IMR-90 (cell line): ENCODE data around the gene TMPRSS15. TPM values are rescaled to one million over a fixed set of nuclear protein-coding genes. Genes with fewer than 3 reads are reported as not detected.

ENCODE experiments used
- ATAC-seq: fragments of 200-7000 bp; cut with Tn5 transposase; 2 replicates; pipeline ENCODE4 v1.9.1; 2020; ENCODE audit warnings: low read depth, mild to moderate bottlenecking, moderate library complexity
- BruUV-seq: library from RNA; stranded (reverse); fragments of 400-500 nt; replicated peaks from 2 replicates; lab custom pipeline; 2021; lab: Mats Ljungman, UMichigan
- CTCF ChIA-PET: fragments of 300-600 bp; formaldehyde crosslinking; extraction: SDS; loops from one replicate; lab custom pipeline; 2021; ENCODE audit warnings: antibody characterized with exemption; lab: Yijun Ruan, JAX
- POLR2A ChIA-PET: fragments of 300-600 bp; sonication (Branson Sonifier 250); formaldehyde crosslinking; loops from one replicate; lab custom pipeline; 2022; ENCODE audit warnings: antibody characterized with exemption; ENCODE audit not compliant: unreplicated experiment; lab: Charles Lee
- DNase-seq: peaks from one replicate; pipeline ENCODE4 v3.0.0; 2013
- H2AFZ ChIP-seq: replicated peaks from 2 replicates; pipeline ENCODE3; 2013; ENCODE audit warnings: low read length, mild to moderate bottlenecking; ENCODE audit not compliant: poor library complexity
- H2AK5ac ChIP-seq: 2 replicates; pipeline ENCODE4 v1.6.1; 2013; ENCODE audit warnings: low read depth, low read length, inconsistent platforms
- H2AK9ac ChIP-seq: replicated peaks from 2 replicates; pipeline ENCODE3; 2013; ENCODE audit warnings: mild to moderate bottlenecking, low read depth, low read length, moderate library complexity; ENCODE audit not compliant: poor library complexity
- H2BK120ac ChIP-seq: 2 replicates; pipeline ENCODE4 v1.6.1; 2013; ENCODE audit warnings: low read depth, low read length, inconsistent platforms
- H2BK15ac ChIP-seq: 3 replicates; pipeline ENCODE4 v1.6.1; 2013; ENCODE audit warnings: low read depth, low read length, inconsistent platforms
- H2BK20ac ChIP-seq: 2 replicates; pipeline ENCODE4 v1.6.1; 2013; ENCODE audit warnings: low read depth, mild to moderate bottlenecking, inconsistent platforms, low read length, moderate library complexity
- H2BK5ac ChIP-seq: 2 replicates; pipeline ENCODE4 v1.6.1; 2013; ENCODE audit warnings: mild to moderate bottlenecking, low read depth, low read length, inconsistent platforms; ENCODE audit not compliant: poor library complexity, severe bottlenecking
- H3K14ac ChIP-seq: replicated peaks from 2 replicates; pipeline ENCODE4 v1.6.1; 2013; ENCODE audit warnings: low read depth, low read length, inconsistent platforms
- H3K18ac ChIP-seq: 2 replicates; pipeline ENCODE4 v1.6.1; 2013; ENCODE audit warnings: low read depth, low read length, control low read depth
- H3K23ac ChIP-seq: 2 replicates; pipeline ENCODE4 v1.6.1; 2013; ENCODE audit warnings: low read depth, low read length, inconsistent platforms
- H3K27ac ChIP-seq: 2 replicates; pipeline ENCODE4 v1.5.1; 2013; ENCODE audit warnings: mild to moderate bottlenecking, control low read depth, low read length; ENCODE audit not compliant: insufficient read depth
- H3K27me3 ChIP-seq: 2 replicates; pipeline ENCODE4 v1.6.1; 2013; ENCODE audit warnings: low read length; ENCODE audit not compliant: control insufficient read depth, insufficient read depth
- H3K36me3 ChIP-seq: 2 replicates; pipeline ENCODE4 v1.6.1; 2013; ENCODE audit warnings: low read length, mixed read lengths; ENCODE audit not compliant: control insufficient read depth, insufficient read depth
- H3K4ac ChIP-seq: 2 replicates; pipeline ENCODE4 v1.6.1; 2013; ENCODE audit warnings: low read depth, low read length, inconsistent platforms
- H3K4me1 ChIP-seq: 2 replicates; pipeline ENCODE4 v1.6.1; 2013; ENCODE audit warnings: low read length, mixed read lengths; ENCODE audit not compliant: control insufficient read depth, insufficient read depth
- H3K4me2 ChIP-seq: 2 replicates; pipeline ENCODE4 v1.6.1; 2013; ENCODE audit warnings: low read depth, mild to moderate bottlenecking, control low read depth, low read length, moderate library complexity
- H3K4me3 ChIP-seq: 2 replicates; pipeline ENCODE4 v1.5.1; 2013; ENCODE audit warnings: low read depth, mild to moderate bottlenecking, control low read depth, low read length, moderate library complexity; ENCODE audit not compliant: insufficient read depth
- H3K56ac ChIP-seq: 2 replicates; pipeline ENCODE4 v1.6.1; 2013; ENCODE audit warnings: low read length, inconsistent platforms; ENCODE audit not compliant: insufficient read depth; ENCODE audit errors: extremely low read depth
- H3K79me1 ChIP-seq, 2 experiments: 2 replicates each; pipeline ENCODE4 v1.6.1; 2013; ENCODE audit warnings: low read length in 2 of 2, inconsistent platforms in 1 of 2, low read depth in 1 of 2
- H3K9ac ChIP-seq: 2 replicates; pipeline ENCODE4 v1.6.1; 2013; ENCODE audit warnings: low read depth, low read length, control low read depth
- H3K9me1 ChIP-seq: 2 replicates; pipeline ENCODE4 v1.6.1; 2013; ENCODE audit warnings: low read length, inconsistent platforms; ENCODE audit not compliant: insufficient read depth
- H3K9me3 ChIP-seq: 2 replicates; pipeline ENCODE4 v1.6.1; 2013; ENCODE audit warnings: low read length; ENCODE audit not compliant: control insufficient read depth, insufficient read depth
- H4K20me1 ChIP-seq: 2 replicates; pipeline ENCODE4 v1.6.1; 2013; ENCODE audit warnings: low read length, inconsistent platforms; ENCODE audit not compliant: insufficient read depth
- H4K5ac ChIP-seq: 2 replicates; pipeline ENCODE4 v1.6.1; 2013; ENCODE audit warnings: mild to moderate bottlenecking, low read depth, low read length, control low read depth
- H4K8ac ChIP-seq, 2 experiments: 2 replicates each; pipeline ENCODE4 v1.6.1; 2013; ENCODE audit warnings: low read depth in 2 of 2, low read length in 2 of 2, control low read depth in 1 of 2, inconsistent platforms in 1 of 2
- H4K91ac ChIP-seq: 2 replicates; pipeline ENCODE4 v1.6.1; 2013; ENCODE audit warnings: low read depth, low read length, inconsistent platforms; ENCODE audit not compliant: insufficient read depth
- BHLHE40 ChIP-seq: fragments of 150-350 bp; IDR thresholded peaks from 2 replicates; pipeline ENCODE4 v1.6.1; 2016; ENCODE audit warnings: mild to moderate bottlenecking, low read depth, low read length
- CEBPB ChIP-seq: IDR thresholded peaks from 2 replicates; pipeline ENCODE4 v1.6.1; 2012; ENCODE audit warnings: low read depth, low read length, improper control_type of control experiment
- CHD1 ChIP-seq: IDR thresholded peaks from 2 replicates; pipeline ENCODE4 v1.6.1; 2012; ENCODE audit warnings: low read depth, low read length, improper control_type of control experiment
- FOS ChIP-seq: fragments of 150-350 bp; IDR thresholded peaks from 2 replicates; pipeline ENCODE4 v1.6.1; 2016; ENCODE audit warnings: low read depth, low read length
- MAFK ChIP-seq: IDR thresholded peaks from 2 replicates; pipeline ENCODE4 v1.6.1; 2012; ENCODE audit warnings: low read depth, low read length, improper control_type of control experiment
- MAZ ChIP-seq: IDR thresholded peaks from 2 replicates; pipeline ENCODE4 v1.6.1; 2012; ENCODE audit warnings: low read depth, mild to moderate bottlenecking, low read length, improper control_type of control experiment, moderate library complexity, borderline replicate concordance
- MXI1 ChIP-seq: IDR thresholded peaks from 2 replicates; pipeline ENCODE4 v1.6.1; 2012; ENCODE audit warnings: low read depth, mild to moderate bottlenecking, low read length, moderate library complexity, borderline replicate concordance
- NFE2L2 ChIP-seq: fragments of 150-350 bp; IDR thresholded peaks from 2 replicates; pipeline ENCODE4 v1.6.1; 2016; ENCODE audit warnings: low read depth, mild to moderate bottlenecking, low read length
- POLR2A ChIP-seq: IDR thresholded peaks from 2 replicates; pipeline ENCODE4 v1.6.1; 2012; ENCODE audit warnings: mild to moderate bottlenecking, low read depth, low read length
- RAD21 ChIP-seq: IDR thresholded peaks from 2 replicates; pipeline ENCODE4 v1.6.1; 2012; ENCODE audit warnings: low read length, improper control_type of control experiment
- RCOR1 ChIP-seq: IDR thresholded peaks from 2 replicates; pipeline ENCODE4 v1.6.1; 2012; ENCODE audit warnings: mild to moderate bottlenecking, low read length, improper control_type of control experiment; ENCODE audit not compliant: insufficient replicate concordance
- RFX5 ChIP-seq: IDR thresholded peaks from 2 replicates; pipeline ENCODE4 v1.8.0; 2012; ENCODE audit warnings: low read depth, mild to moderate bottlenecking, low read length, moderate library complexity
- SMC3 ChIP-seq: fragments of 150-350 bp; IDR thresholded peaks from 2 replicates; pipeline ENCODE4 v1.6.1; 2016; ENCODE audit warnings: low read depth, mild to moderate bottlenecking, antibody characterized with exemption, low read length, moderate library complexity
- WGBS, 2 experiments: methylation state at CpG; one replicate each; pipeline versions ENCODE4 v1.1.5 to v1.1.7; 2013; ENCODE audit warnings: missing lambda C conversion rate in 2 of 2; ENCODE audit not compliant: insufficient read length in 1 of 2; ENCODE audit errors: extremely low coverage in 2 of 2; 5-methylcytosine and 5-hydroxymethylcytosine counted together
- dilution Hi-C: fragments of 300-500 bp; cut with HindIII; formaldehyde crosslinking; loops from one replicate; pipeline ENCODE4 v1.14.3; 2018; ENCODE audit warnings: low sequenced_read_pairs; ENCODE audit not compliant: unreplicated experiment
- in situ Hi-C: fragments of 300-500 bp; cut with MboI; formaldehyde crosslinking; loops from 3 replicates; pipeline ENCODE4 v1.14.3; 2019; ENCODE audit warnings: low sequenced_read_pairs, inconsistent platforms, mixed read lengths
- intact Hi-C: fragments of 100-400 bp; cut with micrococcal nuclease; formaldehyde crosslinking; loops from 2 replicates; pipeline ENCODE4 v1.10.0; 2022
- polyA plus RNA-seq, 3 experiments: library from polyadenylated mRNA; depleted of rRNA; stranded (reverse); fragments of >200 nt; gene quantifications; 2 replicates each; pipeline ENCODE4 v1.2.3, GENCODE V29; 2012; ENCODE audit warnings: low replicate concordance in 1 of 3
- total RNA-seq: library from RNA; depleted of rRNA; stranded (reverse); fragments of >200 nt; gene quantifications from 2 replicates; pipeline ENCODE4 v1.2.3, GENCODE V29; 2012
- TF ChIP-seq, protein P1 (sequence below): conservative IDR thresholded peaks from 2 replicates; pipeline ENCODE4 v1.5.1; 2012; ENCODE audit warnings: mild to moderate bottlenecking, low read depth, low read length, improper control_type of control experiment
- TF ChIP-seq, protein P2 (sequence below): fragments of 150-350 bp; IDR thresholded peaks from 2 replicates; pipeline ENCODE4 v1.6.1; 2017; ENCODE audit warnings: mild to moderate bottlenecking, antibody characterized with exemption, low read length, low read depth
- TF ChIP-seq, protein P3 (sequence below): fragments of 150-350 bp; IDR thresholded peaks from 2 replicates; pipeline ENCODE4 v1.6.1; 2016; ENCODE audit warnings: low read depth, mild to moderate bottlenecking, low read length, moderate library complexity, borderline replicate concordance

The TMPRSS15 gene
- total and polyA plus RNA-seq, 2 of the 4 experiments (the other 2 are of a cell fraction) = not detected

DNA sequence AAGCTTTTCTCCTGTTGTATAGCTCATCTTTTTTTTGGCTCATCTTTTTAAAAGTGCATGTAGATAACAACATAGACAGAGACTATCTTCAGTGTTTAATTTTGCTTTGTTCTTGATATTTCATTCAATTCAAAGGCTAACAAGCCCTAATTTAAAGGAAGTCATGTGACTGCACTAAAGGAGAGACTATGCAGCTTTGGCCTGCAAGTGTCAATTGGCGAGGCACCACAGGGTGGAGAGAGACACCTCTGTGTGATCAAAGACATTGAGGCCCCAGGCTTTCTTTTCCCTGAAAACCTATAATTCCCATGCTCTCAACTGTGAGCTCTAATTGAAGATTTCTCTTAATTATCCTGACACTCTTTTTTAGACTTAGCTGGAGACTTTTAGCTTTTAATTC is 105.4 kb downstream of the TMPRSS15 start:
- Histone ChIP-seq H3K27me3 (no peaks in the 10 kb centered on the region), H2BK20ac (no peak overlapping the region), H3K9me3 (peaks cover 3% of the 10 kb centered on the region; the same call in 1 of the 2 replicates), H2AK5ac (no peak overlapping the region), H3K23ac (no peak overlapping the region), H3K4ac (no peak overlapping the region), H4K91ac (no peak overlapping the region), H4K8ac (no peak overlapping the region), H3K18ac (no peak overlapping the region), H3K27ac (no peak overlapping the region), H4K20me1 (no peaks in the 10 kb centered on the region), H3K4me2 (no peak overlapping the region), H2BK5ac (no peak overlapping the region), H3K9ac (no peak overlapping the region), H2BK15ac (no peak overlapping the region), H2AK9ac (no peak overlapping the region), H3K36me3 (no peaks in the 10 kb centered on the region), H2AFZ (no peak overlapping the region), H3K79me1 (no peaks in the 10 kb centered on the region), H3K56ac (no peak overlapping the region), H3K4me1 (no peaks in the 10 kb centered on the region), H3K9me1 (no peaks in the 10 kb centered on the region), H3K4me3 (no peak overlapping the region), H2BK120ac (no peak overlapping the region), H4K5ac (no peak overlapping the region), H3K14ac (no peak overlapping the region)
- no peak for TF ChIP-seq BHLHE40
- TF ChIP-seq, protein P1, sequence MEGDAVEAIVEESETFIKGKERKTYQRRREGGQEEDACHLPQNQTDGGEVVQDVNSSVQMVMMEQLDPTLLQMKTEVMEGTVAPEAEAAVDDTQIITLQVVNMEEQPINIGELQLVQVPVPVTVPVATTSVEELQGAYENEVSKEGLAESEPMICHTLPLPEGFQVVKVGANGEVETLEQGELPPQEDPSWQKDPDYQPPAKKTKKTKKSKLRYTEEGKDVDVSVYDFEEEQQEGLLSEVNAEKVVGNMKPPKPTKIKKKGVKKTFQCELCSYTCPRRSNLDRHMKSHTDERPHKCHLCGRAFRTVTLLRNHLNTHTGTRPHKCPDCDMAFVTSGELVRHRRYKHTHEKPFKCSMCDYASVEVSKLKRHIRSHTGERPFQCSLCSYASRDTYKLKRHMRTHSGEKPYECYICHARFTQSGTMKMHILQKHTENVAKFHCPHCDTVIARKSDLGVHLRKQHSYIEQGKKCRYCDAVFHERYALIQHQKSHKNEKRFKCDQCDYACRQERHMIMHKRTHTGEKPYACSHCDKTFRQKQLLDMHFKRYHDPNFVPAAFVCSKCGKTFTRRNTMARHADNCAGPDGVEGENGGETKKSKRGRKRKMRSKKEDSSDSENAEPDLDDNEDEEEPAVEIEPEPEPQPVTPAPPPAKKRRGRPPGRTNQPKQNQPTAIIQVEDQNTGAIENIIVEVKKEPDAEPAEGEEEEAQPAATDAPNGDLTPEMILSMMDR = no peak
- no peak for TF ChIP-seq MAZ
- no peak for TF ChIP-seq RAD21
- TF ChIP-seq CHD1 = no peak
- no peak for TF ChIP-seq NFE2L2
- TF ChIP-seq MXI1 = no peak
- TF ChIP-seq FOS = no peak
- TF ChIP-seq MAFK = no peak
- no peak for TF ChIP-seq SMC3
- no peak for TF ChIP-seq POLR2A
- TF ChIP-seq, protein P2, sequence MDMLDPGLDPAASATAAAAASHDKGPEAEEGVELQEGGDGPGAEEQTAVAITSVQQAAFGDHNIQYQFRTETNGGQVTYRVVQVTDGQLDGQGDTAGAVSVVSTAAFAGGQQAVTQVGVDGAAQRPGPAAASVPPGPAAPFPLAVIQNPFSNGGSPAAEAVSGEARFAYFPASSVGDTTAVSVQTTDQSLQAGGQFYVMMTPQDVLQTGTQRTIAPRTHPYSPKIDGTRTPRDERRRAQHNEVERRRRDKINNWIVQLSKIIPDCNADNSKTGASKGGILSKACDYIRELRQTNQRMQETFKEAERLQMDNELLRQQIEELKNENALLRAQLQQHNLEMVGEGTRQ = no peak
- TF ChIP-seq RCOR1 = no peak
- no peak for TF ChIP-seq CEBPB
- TF ChIP-seq, protein P3, sequence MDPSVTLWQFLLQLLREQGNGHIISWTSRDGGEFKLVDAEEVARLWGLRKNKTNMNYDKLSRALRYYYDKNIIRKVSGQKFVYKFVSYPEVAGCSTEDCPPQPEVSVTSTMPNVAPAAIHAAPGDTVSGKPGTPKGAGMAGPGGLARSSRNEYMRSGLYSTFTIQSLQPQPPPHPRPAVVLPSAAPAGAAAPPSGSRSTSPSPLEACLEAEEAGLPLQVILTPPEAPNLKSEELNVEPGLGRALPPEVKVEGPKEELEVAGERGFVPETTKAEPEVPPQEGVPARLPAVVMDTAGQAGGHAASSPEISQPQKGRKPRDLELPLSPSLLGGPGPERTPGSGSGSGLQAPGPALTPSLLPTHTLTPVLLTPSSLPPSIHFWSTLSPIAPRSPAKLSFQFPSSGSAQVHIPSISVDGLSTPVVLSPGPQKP = no peak
- no peak for TF ChIP-seq RFX5
- intact Hi-C loops (no loop called here), dilution Hi-C loops (no loop called here), in situ Hi-C loops (no loop called here)
- BruUV-seq = no TSS peak
- no CpG with 5 or more reads among the region's 1 CpG for WGBS, 2 experiments
- DNase-seq (no peak), ATAC-seq (no peak)
- POLR2A ChIA-PET = no interaction called here
- CTCF ChIA-PET = interaction anchor here (0.6 kb wide), 1 partner anchor 166 kb away, joined by 3 read pairs; no protein-coding TSS in a partner anchor
